Measurements from ENCODE around the gene SRGAP1.

SRGAP1 gene

DNA sequence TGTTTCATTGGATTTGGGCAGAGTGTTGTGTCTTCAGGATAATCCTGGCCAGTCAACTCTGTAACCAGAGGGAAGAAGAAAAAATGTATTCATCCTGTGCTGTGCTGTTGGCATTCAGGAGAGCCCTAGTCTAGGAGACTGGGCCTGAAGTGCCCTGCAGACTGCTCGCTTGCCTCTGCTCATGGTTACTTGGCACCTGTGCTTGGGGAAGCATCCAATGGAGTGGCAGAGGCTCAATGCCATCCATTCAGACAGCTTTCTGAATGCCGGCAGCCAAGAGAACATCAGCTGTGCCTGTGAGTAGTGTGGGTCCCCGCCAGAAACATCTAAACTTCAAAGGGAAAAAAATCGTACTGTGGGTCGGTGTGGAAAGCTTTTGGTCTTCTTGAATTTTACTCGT is 124.2 kb downstream of the SRGAP1 start:
- FAIRE-seq = no peak

DNA sequence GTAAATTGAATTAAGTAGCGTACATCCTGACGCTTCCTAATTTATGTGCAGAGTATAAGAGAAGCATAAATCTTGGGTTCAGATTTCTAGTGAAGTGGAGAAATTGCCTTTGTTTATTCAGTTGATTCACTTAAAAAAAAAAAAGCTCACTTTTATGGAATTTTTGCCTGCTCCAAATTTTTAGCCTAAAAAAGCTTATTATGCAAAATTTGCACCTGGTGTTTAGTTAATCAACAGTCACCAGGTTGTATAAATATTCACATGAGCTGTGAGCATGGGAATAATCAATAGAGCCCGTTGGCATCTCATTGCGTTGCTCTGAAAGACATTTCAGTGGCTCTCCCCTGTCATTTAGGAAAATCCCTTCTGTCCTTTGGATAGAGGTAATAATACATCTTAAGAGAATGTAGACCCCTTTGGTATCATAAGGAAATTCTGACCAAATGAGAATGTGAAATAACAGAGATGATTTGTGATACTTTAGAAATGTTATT is 132.4 kb downstream of the SRGAP1 start:
- FAIRE-seq = no peak

DNA sequence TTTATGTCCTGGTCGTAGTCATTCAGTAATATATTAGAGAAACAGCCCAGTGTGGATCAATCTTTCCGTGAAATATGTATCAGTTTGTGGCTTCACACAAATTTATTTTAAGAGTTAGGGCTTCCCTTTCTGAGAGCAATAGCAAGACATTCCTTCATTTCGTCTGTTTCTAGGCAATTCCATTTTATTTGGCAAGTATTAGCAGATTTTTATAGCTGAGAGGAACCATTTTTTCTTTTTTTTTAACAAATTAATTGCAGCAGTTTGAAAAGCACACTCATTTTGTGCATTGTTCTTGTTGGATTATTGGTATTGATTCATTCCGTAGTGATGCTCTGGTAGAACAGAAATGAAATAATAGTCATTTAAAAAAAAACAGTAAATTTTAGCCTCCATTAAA is 132.9 kb downstream of the SRGAP1 start:
- FAIRE-seq = no peak

DNA sequence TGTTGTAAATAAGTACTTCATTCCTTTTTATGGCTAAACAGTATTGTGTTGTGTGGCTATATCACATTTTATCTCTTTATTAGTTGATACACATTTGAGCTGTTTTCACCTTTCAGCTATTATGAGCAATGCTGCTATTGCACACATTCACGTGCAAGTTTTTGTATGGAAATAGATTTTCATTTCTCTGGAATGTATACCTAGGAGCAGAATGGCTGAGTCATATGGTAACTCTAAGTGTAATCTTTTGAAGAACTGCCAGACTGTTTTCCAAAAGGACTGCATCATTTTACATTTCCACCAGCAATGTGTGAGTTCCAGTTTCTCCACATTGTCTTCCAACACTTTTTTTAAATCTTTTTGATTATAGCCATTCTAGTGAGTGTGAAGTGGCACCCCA is 134.0 kb downstream of the SRGAP1 start:
- FAIRE-seq = no peak

DNA sequence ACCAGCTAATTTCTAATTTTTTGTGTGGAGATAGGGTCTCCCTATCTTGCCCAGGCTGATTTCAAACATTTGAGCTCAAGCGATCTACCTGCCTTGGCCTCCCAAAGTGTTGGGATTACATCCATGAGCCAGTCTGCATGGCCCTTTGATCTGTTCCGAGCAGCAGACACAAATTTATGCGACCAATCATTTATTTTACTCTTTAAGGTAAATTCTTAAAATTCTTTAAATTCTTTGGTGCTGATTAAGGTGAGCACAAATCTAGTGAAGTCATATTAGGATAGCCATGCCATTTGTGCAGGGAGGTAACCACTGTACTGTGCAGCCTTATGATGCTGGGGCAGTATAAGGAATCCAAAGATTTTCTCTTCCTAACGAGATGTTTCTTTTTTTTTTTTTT is 135.7 kb downstream of the SRGAP1 start:
- no peak for FAIRE-seq

DNA sequence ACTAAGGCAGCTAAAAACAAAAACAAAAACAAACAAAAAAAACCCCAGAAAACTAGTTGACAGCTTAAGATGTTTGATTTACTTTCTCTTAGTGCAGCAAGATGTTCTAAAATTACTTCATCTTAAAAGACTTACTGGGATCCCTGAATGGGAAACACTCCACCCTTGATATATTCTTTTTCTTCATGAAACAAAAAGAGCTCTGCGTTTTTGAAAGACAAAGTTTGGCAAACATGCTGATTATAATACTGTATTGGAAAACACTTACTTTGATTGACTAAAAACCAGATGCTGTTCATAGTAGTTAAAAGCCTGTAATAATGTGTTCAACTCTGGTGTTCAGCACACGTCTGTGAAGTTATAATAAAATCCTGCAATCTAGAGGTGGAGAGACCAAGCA is 136.8 kb downstream of the SRGAP1 start:
- FAIRE-seq = no peak

DNA sequence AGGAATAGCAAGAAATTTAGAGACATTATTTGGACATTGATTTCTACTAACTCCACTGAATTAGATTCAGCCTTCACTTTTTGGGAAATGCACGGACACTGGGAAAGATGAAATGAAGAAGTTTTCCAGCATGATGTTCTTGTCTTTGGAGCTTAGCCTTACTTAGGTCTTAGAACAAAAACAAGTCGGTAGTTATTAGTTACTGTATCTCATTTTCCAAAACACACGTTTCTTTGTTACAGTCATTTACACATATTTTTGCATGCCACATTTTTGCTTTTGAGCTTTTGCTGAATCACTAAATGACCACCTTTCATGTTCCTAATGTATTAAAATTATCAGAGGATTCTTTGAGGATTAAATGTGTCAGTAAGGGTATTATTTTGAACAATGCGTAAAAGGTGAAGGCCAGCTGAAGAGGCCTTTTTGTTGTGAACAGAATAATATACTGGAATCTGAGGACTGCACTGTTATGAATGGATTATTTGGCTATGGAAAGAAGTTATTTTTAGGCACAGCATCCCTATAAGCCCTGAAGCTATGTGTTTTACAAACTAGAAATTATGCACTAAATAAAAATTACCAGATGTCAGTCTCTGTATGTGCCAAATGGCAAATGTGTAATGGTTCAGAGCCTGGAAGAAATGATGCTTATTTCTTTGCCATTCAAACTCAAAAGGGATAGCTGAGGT is 138.2 kb downstream of the SRGAP1 start:
- no peak for FAIRE-seq

DNA sequence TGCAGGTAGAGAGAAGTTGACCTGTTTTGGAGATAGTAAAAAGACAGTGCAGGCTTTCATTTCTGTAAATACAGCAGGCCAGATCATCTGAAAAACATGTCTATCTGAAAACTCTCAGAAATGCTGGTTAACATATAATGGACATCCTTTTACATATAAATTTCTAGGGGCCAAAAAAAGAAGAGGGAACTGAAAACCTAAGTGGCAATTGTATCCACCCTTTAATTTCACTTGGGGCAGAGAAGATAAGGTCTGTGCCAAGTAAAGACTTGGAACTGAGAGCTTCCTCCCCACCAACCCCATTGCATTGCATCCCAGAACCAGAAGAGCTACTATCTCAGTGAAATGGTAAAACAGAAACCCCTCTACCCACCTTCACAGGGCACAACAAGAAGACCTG is 141.0 kb downstream of the SRGAP1 start:
- FAIRE-seq = no peak

DNA sequence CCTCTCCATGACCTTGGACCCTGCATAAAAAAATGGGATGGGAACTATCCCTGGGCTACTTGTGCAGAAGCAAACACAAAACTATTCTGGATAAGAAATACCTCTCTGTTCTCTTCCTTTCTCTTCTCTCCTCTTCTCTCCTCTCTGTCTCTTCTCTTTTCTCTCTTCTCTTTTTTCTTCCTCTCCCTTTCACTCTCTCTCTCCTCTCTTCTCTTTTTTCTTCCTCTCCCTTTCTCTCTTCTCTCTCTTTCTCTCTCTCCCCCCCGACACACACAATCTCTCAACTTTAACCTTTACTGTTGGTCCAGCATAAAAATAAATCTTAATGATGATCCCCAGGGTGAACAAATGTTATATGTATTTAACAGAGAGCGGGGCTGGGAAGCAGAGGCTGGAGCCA is 141.4 kb downstream of the SRGAP1 start:
- FAIRE-seq = no peak

DNA sequence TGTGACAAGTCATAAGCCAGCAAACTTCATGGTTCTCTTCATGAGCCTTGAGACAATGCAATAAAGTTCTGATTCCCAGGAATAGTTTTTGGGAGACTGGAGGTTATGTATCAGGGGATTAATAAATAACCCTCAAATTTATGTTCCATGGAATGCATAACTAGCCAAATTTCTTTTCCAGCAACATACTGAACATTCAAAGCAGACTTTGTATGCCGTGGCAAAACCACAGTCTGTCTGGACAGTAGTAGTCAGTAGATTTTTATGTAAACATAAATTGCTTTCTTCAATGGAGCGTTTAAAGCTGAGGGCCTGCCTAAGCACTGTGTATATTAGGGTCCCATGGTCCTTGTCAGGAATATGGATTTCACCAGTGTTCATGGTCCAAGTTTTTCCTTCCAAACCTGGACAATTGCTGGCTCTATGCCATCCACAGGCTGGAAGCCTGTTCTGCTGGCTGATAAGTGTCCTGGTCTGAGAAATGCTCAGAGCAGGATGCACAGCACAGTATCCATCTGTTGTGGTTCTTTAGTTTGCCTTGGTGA is 144.9 kb downstream of the SRGAP1 start:
- no peak for FAIRE-seq

DNA sequence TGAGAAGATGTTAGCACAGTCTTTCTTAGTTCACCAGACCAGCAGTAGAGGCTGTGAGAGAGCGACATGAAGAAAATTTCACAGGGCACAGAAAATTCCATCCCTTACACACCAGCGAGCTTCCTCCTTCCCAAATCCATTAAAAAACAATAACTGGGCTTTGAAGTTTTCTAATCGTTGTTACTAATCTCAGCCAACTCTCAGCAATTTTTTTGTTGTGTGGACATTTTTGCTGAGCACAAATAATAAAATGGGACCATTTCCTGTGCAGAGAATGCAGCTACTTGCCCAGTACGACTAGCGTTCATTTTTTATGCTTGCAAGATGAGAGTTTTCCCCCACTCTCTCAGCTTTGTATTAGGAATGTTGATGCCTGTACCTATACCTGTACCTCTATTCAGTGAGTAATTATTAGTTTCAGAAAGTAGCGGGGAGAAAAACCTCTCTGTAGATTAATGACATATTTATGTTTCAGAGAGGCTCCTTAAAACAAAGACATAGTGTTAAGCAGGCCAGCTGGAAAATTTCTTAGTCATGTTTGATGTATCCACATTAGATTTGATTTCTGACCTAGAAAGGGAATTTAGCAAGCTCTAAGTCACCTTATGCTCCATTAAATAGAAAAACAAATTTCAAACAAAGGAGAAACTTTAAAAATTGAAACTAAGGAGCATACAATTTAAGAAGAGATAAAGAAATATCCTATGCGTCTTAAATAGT is 146.5 kb downstream of the SRGAP1 start:
- FAIRE-seq = peak; percentile 58

DNA sequence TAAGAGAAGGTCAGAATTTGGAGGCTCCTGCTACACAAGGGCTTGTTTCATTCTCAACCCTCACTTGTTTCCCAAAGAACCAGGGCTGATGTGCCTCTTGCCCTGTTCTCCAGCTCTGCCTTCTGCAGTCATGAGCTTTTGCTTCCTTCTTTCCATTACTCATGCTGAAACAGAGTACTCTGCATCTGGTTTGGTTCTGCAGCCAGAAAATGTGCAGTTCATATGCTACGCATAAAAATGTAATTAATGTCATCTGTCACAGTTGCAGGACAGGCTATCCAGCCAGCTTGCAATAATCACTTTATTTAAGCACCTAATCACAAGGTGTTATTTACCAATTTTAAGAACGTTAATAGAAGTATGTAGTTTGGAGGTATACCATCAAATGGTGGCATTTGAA is 150.2 kb downstream of the SRGAP1 start:
- no peak for FAIRE-seq

DNA sequence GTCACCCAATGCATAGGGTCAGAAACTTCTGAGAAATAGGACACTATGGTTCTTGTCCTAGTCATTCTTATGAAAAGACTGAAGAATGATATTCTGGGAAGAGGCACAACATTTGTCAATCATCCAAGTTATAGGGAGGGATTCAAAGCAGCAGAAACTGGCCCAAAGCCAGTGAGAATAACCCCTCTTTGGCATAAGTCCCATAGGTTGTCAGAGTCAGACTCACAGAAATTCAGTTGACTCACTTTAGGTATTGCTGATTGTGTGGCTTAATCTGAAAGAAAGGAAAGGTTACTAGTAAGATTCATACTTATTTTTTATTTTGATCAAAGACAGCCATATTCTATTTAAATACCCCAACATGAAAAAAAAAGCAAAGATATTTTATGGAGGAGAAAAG is 151.0 kb downstream of the SRGAP1 start:
- no peak for FAIRE-seq

DNA sequence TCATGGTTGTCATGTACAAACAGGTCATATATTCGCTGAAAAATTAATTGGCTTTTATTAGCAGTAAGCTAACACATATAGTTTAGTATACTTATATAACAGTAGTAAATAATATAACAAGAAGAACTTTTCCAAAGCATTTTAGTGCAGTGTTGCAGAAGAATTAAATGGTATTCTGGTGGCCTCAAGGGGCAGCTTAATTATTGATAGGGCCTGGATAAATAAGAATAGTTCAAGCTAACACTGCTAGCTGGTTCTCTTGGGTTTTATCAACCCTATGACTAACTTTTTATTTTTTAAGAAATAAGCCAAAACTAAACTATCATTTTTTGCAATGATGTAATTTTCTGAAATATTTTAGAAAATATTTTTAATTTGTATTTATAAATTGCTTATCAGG is 152.1 kb downstream of the SRGAP1 start:
- FAIRE-seq = no peak

DNA sequence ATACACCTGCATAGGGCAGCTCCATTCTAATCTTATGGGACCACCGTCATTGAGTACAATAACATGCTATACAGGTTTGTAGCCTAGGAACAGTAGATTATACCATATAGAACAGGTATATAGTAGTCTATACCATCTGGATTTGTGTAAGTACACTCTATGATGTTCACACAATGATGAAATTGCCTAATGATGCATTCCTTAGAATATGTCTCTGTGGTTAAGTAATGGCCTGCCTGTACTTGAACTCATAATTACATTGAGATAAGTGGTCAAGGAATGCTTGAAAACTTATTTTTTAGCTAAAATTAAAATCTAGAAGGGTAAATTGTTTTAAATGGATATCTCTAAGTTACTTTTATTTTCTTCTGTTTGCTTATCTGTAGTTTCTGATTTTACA is 152.7 kb downstream of the SRGAP1 start:
- no peak for FAIRE-seq

DNA sequence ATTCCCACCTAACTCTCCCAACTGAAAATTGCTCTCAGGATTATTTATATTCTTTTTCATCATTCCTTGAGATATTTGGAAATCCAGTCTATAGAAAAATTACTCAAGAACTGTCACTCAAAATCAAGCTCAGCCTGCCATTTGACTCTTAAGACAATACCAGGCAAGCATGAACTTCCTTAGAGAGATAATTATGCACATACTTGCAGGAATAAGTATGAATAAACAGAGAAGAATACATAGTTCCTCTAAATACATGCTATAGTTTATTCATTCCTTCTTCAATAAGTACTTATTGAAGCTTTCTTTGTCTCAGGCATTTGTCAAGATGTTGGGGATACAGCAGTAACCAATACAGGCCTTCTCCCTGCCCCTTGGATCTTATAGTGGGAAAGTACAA is 154.1 kb downstream of the SRGAP1 start:
- FAIRE-seq = no peak

DNA sequence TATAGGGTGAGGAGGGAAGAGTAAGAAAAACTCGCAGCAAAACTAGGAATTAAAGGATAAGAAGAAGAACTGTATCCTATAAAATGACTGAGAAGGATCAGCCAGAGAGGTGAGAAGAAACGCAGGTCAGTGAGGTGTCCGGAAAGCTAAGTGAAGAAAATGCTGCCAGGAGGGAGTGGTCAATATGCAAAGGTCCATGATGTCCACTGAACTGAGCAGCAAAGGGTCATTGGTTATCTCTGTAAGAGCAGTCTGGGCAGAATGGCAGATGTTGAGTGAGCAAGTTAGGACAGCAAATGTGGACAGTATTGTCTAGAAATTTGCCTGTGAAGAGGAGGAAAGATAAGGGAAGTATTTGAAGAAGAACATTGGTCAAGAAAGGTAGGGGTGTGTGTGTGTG is 155.4 kb downstream of the SRGAP1 start:
- FAIRE-seq = no peak

DNA sequence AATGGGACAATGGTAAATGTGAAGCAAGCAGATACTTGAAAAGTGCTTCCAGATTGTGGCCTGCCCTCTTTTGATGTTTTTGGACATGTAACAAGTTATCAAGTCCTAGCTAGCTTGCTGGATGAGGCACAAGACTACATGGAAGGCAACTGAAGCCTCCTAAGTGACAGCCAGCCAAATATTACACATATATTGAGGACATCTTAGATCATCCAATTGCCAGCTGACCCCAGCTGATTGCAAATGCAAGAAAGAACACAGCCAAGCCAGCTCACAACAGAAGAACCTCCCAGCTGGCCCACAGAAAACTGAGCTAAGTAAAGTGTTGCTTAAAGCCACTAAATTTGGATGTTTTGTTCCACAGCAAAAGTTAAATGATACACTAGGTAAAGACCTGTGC is 156.9 kb downstream of the SRGAP1 start:
- no peak for FAIRE-seq

DNA sequence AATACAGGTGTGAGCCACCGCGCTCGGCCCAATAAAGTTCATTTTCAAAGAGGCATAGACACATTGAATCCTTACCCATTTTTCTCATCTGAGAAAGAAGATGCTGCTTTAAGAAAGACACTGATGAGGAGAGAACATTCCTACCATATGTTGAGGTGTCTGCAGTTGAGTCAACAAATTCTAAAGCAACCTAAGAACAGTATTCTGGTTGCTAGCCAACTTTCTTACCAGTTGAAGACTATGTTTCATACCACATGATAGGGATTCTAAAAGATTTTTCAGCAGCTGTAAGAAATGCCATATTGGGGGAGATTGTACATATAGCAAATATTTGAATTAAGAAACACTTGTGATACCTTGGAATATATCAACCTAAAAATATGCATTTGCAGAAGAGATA is 160.1 kb downstream of the SRGAP1 start:
- no peak for FAIRE-seq

DNA sequence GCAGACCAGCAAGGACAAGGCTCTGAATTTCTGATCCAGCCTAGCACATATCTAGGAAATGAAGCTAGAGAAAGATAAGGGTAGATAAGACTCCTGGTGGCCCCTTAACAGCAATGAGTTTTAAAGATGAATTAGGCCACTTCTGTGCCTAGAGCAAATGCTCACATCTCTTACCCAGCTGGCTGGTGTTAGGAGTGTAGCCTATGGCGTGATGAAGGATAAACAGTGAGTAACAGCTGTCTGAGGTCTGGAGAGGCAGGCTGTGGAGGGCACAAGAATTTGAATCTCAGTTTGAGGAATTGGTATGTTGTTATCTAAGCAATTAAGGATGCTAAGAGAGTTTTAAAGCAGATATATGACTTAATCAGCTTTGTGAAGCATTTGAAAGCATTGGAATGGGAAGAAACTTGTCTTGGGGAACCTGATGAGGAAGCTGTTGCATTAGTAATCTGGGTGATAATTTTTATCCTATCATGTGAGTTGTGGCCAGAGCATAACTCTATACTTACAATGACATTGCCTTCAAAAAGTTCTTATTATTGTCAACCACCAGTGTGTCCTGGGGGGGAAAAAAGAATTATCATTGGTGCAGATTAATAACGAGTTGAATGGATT is 161.8 kb downstream of the SRGAP1 start:
- no peak for FAIRE-seq

DNA sequence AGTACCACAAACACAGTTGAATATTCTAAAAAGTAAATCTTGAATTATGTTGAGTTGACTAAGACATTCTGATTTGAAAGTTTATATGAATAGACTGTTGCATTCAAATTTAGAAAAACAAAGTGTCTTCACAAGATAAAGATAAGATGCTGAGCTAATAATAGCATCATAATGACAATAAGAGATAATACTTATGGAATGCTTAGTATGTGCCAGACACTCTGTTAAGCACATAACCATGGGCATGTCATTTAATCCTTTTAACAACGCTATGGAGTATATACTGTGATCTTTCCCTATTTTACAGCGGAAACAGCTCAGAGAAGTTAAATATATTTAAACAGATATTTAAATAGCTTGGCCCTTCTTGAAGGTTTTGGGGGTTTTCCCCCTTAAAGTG is 163.4 kb downstream of the SRGAP1 start:
- no peak for FAIRE-seq

DNA sequence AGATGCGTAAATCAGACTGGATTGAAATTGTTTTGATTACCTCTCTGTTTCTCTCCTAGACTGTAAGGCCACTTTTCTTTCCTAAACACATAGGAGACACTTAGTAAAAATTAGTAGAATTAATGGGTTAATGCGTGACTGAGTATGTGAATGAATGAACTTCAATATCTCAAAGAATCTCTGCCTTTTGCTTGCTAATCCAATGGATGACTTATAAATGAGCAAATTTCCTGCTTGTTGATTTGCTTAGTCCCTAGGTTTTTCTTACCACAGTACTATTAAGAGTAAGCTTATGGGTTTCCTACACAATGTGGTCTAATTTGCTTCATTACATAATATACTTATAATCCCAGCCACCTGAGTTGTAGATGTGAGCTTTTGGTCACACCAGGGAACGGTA is 164.1 kb downstream of the SRGAP1 start:
- no peak for FAIRE-seq

DNA sequence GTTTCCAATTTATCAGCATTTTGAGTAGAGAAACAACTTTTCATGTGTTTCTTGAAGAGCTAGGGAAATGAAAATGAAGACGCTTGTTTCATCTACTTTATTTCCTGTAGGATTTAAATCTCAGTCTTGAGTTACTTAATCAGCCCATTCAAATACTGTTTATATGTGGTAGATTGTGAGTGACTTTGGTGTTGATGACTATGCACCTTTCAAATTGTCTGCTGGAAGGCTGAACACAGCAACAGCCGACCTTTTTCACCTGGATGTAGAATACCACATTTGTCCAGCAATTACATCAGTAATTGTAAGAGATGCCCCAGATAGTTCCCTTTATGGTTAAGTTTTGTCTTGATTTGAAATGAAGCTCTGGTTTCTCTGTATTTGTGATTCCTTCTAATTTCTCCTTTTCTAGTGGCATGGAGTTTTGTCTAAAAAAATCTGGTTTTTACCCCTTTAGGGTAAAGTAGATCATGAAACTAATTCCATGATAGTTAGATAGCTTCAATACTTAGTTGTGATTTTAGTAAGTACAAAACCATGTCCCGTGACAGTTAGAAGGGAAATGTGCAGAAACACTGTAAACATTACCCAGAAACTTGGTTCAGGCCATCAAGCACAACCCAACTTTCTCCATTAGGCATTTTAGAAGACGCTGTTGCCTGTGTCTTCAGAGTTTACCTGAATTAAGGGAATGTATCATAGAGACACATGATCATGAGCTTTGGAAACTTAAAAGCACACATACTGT is 165.0 kb downstream of the SRGAP1 start:
- FAIRE-seq = no peak
